Endometrial microvascular endothelial cells (primary cell): ENCODE data around the gene POC1A. TPM values are rescaled to one million over a fixed set of nuclear protein-coding genes. Genes with fewer than 3 reads are reported as not detected.

ENCODE experiments used
- in situ Hi-C: cut with HindIII; loops from 2 replicates; pipeline ENCODE4 v1.10.0; 2017; ENCODE audit warnings: low sequenced_read_pairs, low pct_unique_long_range_greater_than_20kb; ENCODE audit errors: inconsistent ontology term
- total RNA-seq: library from RNA; depleted of rRNA; stranded (reverse); fragments of >200 nt; gene quantifications from one replicate; pipeline ENCODE4 v1.2.3, GENCODE V29; 2015; ENCODE audit errors: inconsistent ontology term

Gene POC1A
- total RNA-seq, 1 donor from 2014 or later: 12.6 TPM

- in situ Hi-C loops: loop anchor here (10.0 kb wide), 1 partner anchor 146 kb away; the partner anchor contains the start of gene RPL29
Observed at GRCh38 chr3:52140769-52141168, 13.5 kb downstream of the POC1A start.

- in situ Hi-C loops: loop anchor here (10.0 kb wide), 1 partner anchor 145 kb away; the partner anchor contains the start of gene RPL29
Observed at GRCh38 chr3:52140000-52140399, 14.2 kb downstream of the POC1A start.

GRCh38 chr3:52137311-52137710, 16.9 kb downstream of the POC1A start:
- in situ Hi-C loops: no loop called here

GRCh38 chr3:52136513-52136912, 17.7 kb downstream of the POC1A start:
- in situ Hi-C loops: no loop called here

GRCh38 chr3:52135332-52135731, 18.9 kb downstream of the POC1A start:
- in situ Hi-C loops: no loop called here

GRCh38 chr3:52134761-52135160, 19.5 kb downstream of the POC1A start:
- in situ Hi-C loops: no loop called here

- in situ Hi-C loops: no loop called here
Observed at GRCh38 chr3:52132930-52133329, 21.3 kb downstream of the POC1A start.

- in situ Hi-C loops: no loop called here
Observed at GRCh38 chr3:52132041-52132440, 22.2 kb downstream of the POC1A start.

- in situ Hi-C loops: no loop called here
Observed at GRCh38 chr3:52130966-52131622, 23.1 kb downstream of the POC1A start.

- in situ Hi-C loops: no loop called here
Observed at GRCh38 chr3:52128118-52128683, 26.0 kb downstream of the POC1A start.

GRCh38 chr3:52126500-52126899, 27.7 kb downstream of the POC1A start:
- in situ Hi-C loops: no loop called here

GRCh38 chr3:52126036-52126435, 28.2 kb downstream of the POC1A start:
- in situ Hi-C loops: no loop called here

- in situ Hi-C loops: no loop called here
Observed at GRCh38 chr3:52124766-52125165, 29.5 kb downstream of the POC1A start.

- in situ Hi-C loops: no loop called here
Observed at GRCh38 chr3:52124126-52124525, 30.1 kb downstream of the POC1A start.

GRCh38 chr3:52123106-52123725, 31.0 kb downstream of the POC1A start:
- in situ Hi-C loops: no loop called here

GRCh38 chr3:52122491-52122890, 31.7 kb downstream of the POC1A start:
- in situ Hi-C loops: no loop called here

- in situ Hi-C loops: no loop called here
Observed at GRCh38 chr3:52121813-52122212, 32.4 kb downstream of the POC1A start.

GRCh38 chr3:52121464-52121805, 32.8 kb downstream of the POC1A start:
- in situ Hi-C loops: no loop called here

- in situ Hi-C loops: no loop called here
Observed at GRCh38 chr3:52120556-52121463, 33.4 kb downstream of the POC1A start.
